ENCODE data around the gene FBXW2.

The FBXW2 gene

GRCh38 chr9:120740132-120740531 is 53.1 kb downstream of the FBXW2 start:
- no peak overlapping the region for H4K8ac ChIP-seq (ENCODE audit: low read depth, low read length)
- no peak overlapping the region for H3K4me2 ChIP-seq (ENCODE audit: insufficient read depth, low read length, poor library complexity, severe bottlenecking)
- no peak overlapping the region for H2AK5ac ChIP-seq (ENCODE audit: low read depth, low read length)
- no peak overlapping the region for H2BK15ac ChIP-seq (ENCODE audit: low read length)
- H3K23ac ChIP-seq (ENCODE audit: low read depth, low read length, poor library complexity), result no peak overlapping the region
- H3K79me1 ChIP-seq (ENCODE audit: low read depth, low read length), result no peaks in the 10 kb centered on the region
- no peaks in the 10 kb centered on the region for H3K9me3 ChIP-seq (replicated peaks in 1 of 2; ENCODE audit: control insufficient read depth in 2 of 2, insufficient read depth in 1 of 2, low read depth in 1 of 2, low read length in 2 of 2)
- DNase-seq (ENCODE audit: low spot score), result no peak
- no peak overlapping the region for H3K18ac ChIP-seq (ENCODE audit: low read length)
- H3K27ac ChIP-seq (replicated peaks; ENCODE audit: low read length), result no peak overlapping the region
- H3K36me3 ChIP-seq (replicated peaks in 1 of 2; ENCODE audit: control insufficient read depth in 2 of 2, insufficient read depth in 2 of 2, low read length in 2 of 2), result no peaks in the 10 kb centered on the region
- no peak overlapping the region for H3K9ac ChIP-seq (ENCODE audit: low read depth, low read length, poor library complexity)
- no peak overlapping the region for H2BK120ac ChIP-seq (ENCODE audit: low read depth, low read length)
- H2AFZ ChIP-seq (ENCODE audit: low read length), result no peak overlapping the region
- H3K27me3 ChIP-seq (ENCODE audit: control insufficient read depth in 3 of 3, insufficient read depth in 3 of 3, low read depth in 1 of 3, low read length in 3 of 3), result no peaks in the 10 kb centered on the region
- peaks cover 0 to 3% of the 10 kb centered on the region in 2 donors for H3K4me1 ChIP-seq (ENCODE audit: control insufficient read depth in 2 of 2, insufficient read depth in 1 of 2, low read depth in 1 of 2, low read length in 2 of 2)
- H3K14ac ChIP-seq (ENCODE audit: low read length), result no peak overlapping the region
- no peak overlapping the region for H2BK5ac ChIP-seq (ENCODE audit: low read length)
- H2BK12ac ChIP-seq (ENCODE audit: low read length), result no peak overlapping the region
- H3K4ac ChIP-seq (ENCODE audit: low read length), result no peak overlapping the region
- no peak overlapping the region for H3K4me3 ChIP-seq (ENCODE audit: low read length in 2 of 2)
- no peak overlapping the region for H4K91ac ChIP-seq (ENCODE audit: low read depth, low read length, poor library complexity)

GRCh38 chr9:120737416-120738165 is 55.6 kb downstream of the FBXW2 start:
- H3K23ac ChIP-seq (ENCODE audit: low read depth, low read length, poor library complexity), result no peak overlapping the region
- no CpG with 5 or more reads among the region's 5 CpGs for WGBS, 2 donors (ENCODE audit: extremely low coverage in 2 of 2, insufficient read length in 2 of 2, insufficient replicate concordance in 1 of 2)
- no peak overlapping the region for H3K4ac ChIP-seq (ENCODE audit: low read length)
- H3K4me1 ChIP-seq (ENCODE audit: control insufficient read depth in 2 of 2, insufficient read depth in 1 of 2, low read depth in 1 of 2, low read length in 2 of 2), result peaks cover 2 to 4% of the 10 kb centered on the region in 2 donors
- DNase-seq (ENCODE audit: low spot score), result no peak
- no peaks in the 10 kb centered on the region for H3K9me3 ChIP-seq (replicated peaks in 1 of 2; ENCODE audit: control insufficient read depth in 2 of 2, insufficient read depth in 1 of 2, low read depth in 1 of 2, low read length in 2 of 2)
- H3K79me1 ChIP-seq (ENCODE audit: low read depth, low read length), result no peaks in the 10 kb centered on the region
- H3K4me3 ChIP-seq (ENCODE audit: low read length in 2 of 2), result no peak overlapping the region
- no peak overlapping the region for H3K14ac ChIP-seq (ENCODE audit: low read length)
- H3K9ac ChIP-seq (ENCODE audit: low read depth, low read length, poor library complexity), result no peak overlapping the region
- H2BK120ac ChIP-seq (ENCODE audit: low read depth, low read length), result no peak overlapping the region
- no peak overlapping the region for H4K91ac ChIP-seq (ENCODE audit: low read depth, low read length, poor library complexity)
- no peak overlapping the region for H2AFZ ChIP-seq (ENCODE audit: low read length)
- no peaks in the 10 kb centered on the region for H3K36me3 ChIP-seq (replicated peaks in 1 of 2; ENCODE audit: control insufficient read depth in 2 of 2, insufficient read depth in 2 of 2, low read length in 2 of 2)
- H3K27me3 ChIP-seq (ENCODE audit: control insufficient read depth in 3 of 3, insufficient read depth in 3 of 3, low read depth in 1 of 3, low read length in 3 of 3), result no peaks in the 10 kb centered on the region
- H2AK5ac ChIP-seq (ENCODE audit: low read depth, low read length), result no peak overlapping the region
- H2BK15ac ChIP-seq (ENCODE audit: low read length), result no peak overlapping the region
- no peak overlapping the region for H3K27ac ChIP-seq (replicated peaks; ENCODE audit: low read length)
- no peak overlapping the region for H3K18ac ChIP-seq (ENCODE audit: low read length)
- no peak overlapping the region for H2BK12ac ChIP-seq (ENCODE audit: low read length)
- no peak overlapping the region for H4K8ac ChIP-seq (ENCODE audit: low read depth, low read length)
- H2BK5ac ChIP-seq (ENCODE audit: low read length), result no peak overlapping the region
- H3K4me2 ChIP-seq (ENCODE audit: insufficient read depth, low read length, poor library complexity, severe bottlenecking), result no peak overlapping the region

- H3K4me2 ChIP-seq (ENCODE audit: insufficient read depth, low read length, poor library complexity, severe bottlenecking), result no peak overlapping the region
- no peak overlapping the region for H2BK120ac ChIP-seq (ENCODE audit: low read depth, low read length)
- H2BK5ac ChIP-seq (ENCODE audit: low read length), result no peak overlapping the region
- no peak overlapping the region for H3K9ac ChIP-seq (ENCODE audit: low read depth, low read length, poor library complexity)
- H3K4ac ChIP-seq (ENCODE audit: low read length), result no peak overlapping the region
- H4K91ac ChIP-seq (ENCODE audit: low read depth, low read length, poor library complexity), result no peak overlapping the region
- WGBS, 2 donors (ENCODE audit: extremely low coverage in 2 of 2, insufficient read length in 2 of 2, insufficient replicate concordance in 1 of 2), result no CpG with 5 or more reads among the region's 2 CpGs
- no peaks in the 10 kb centered on the region for H3K9me3 ChIP-seq (replicated peaks in 1 of 2; ENCODE audit: control insufficient read depth in 2 of 2, insufficient read depth in 1 of 2, low read depth in 1 of 2, low read length in 2 of 2)
- peaks cover 2 to 4% of the 10 kb centered on the region in 2 donors for H3K4me1 ChIP-seq (ENCODE audit: control insufficient read depth in 2 of 2, insufficient read depth in 1 of 2, low read depth in 1 of 2, low read length in 2 of 2)
- no peak overlapping the region for H2AFZ ChIP-seq (ENCODE audit: low read length)
- H3K4me3 ChIP-seq (ENCODE audit: low read length in 2 of 2), result no peak overlapping the region
- H3K36me3 ChIP-seq (replicated peaks in 1 of 2; ENCODE audit: control insufficient read depth in 2 of 2, insufficient read depth in 2 of 2, low read length in 2 of 2), result no peaks in the 10 kb centered on the region
- no peak overlapping the region for H3K18ac ChIP-seq (ENCODE audit: low read length)
- no peak overlapping the region for H2AK5ac ChIP-seq (ENCODE audit: low read depth, low read length)
- no peak overlapping the region for H3K27ac ChIP-seq (replicated peaks; ENCODE audit: low read length)
- no peak overlapping the region for H2BK12ac ChIP-seq (ENCODE audit: low read length)
- H2BK15ac ChIP-seq (ENCODE audit: low read length), result no peak overlapping the region
- H4K8ac ChIP-seq (ENCODE audit: low read depth, low read length), result no peak overlapping the region
- H3K79me1 ChIP-seq (ENCODE audit: low read depth, low read length), result no peaks in the 10 kb centered on the region
- DNase-seq (ENCODE audit: low spot score), result no peak
- H3K14ac ChIP-seq (ENCODE audit: low read length), result no peak overlapping the region
- H3K23ac ChIP-seq (ENCODE audit: low read depth, low read length, poor library complexity), result no peak overlapping the region
- H3K27me3 ChIP-seq (ENCODE audit: control insufficient read depth in 3 of 3, insufficient read depth in 3 of 3, low read depth in 1 of 3, low read length in 3 of 3), result no peaks in the 10 kb centered on the region
Observed at GRCh38 chr9:120736881-120737280, 56.3 kb downstream of the FBXW2 start.

GRCh38 chr9:120735415-120736126 is 57.6 kb downstream of the FBXW2 start:
- Histone ChIP-seq H3K4me1 (ENCODE audit: control insufficient read depth in 2 of 2, insufficient read depth in 1 of 2, low read depth in 1 of 2, low read length in 2 of 2) (peaks cover 9 to 11% of the 10 kb centered on the region in 2 donors), H3K36me3 (replicated peaks in 1 of 2; ENCODE audit: control insufficient read depth in 2 of 2, insufficient read depth in 2 of 2, low read length in 2 of 2) (no peaks in the 10 kb centered on the region), H4K91ac (ENCODE audit: low read depth, low read length, poor library complexity) (no peak overlapping the region), H3K79me1 (ENCODE audit: low read depth, low read length) (no peaks in the 10 kb centered on the region), H3K4me3 (ENCODE audit: low read length in 2 of 2) (no peak overlapping the region), H3K4me2 (ENCODE audit: insufficient read depth, low read length, poor library complexity, severe bottlenecking) (no peak overlapping the region), H3K27me3 (ENCODE audit: control insufficient read depth in 3 of 3, insufficient read depth in 3 of 3, low read depth in 1 of 3, low read length in 3 of 3) (no peaks in the 10 kb centered on the region), H3K18ac (ENCODE audit: low read length) (no peak overlapping the region), H2BK5ac (ENCODE audit: low read length) (no peak overlapping the region), H3K23ac (ENCODE audit: low read depth, low read length, poor library complexity) (no peak overlapping the region), H3K4ac (ENCODE audit: low read length) (no peak overlapping the region), H2BK15ac (ENCODE audit: low read length) (no peak overlapping the region), H3K9ac (ENCODE audit: low read depth, low read length, poor library complexity) (no peak overlapping the region), H2AFZ (ENCODE audit: low read length) (no peak overlapping the region), H3K27ac (replicated peaks; ENCODE audit: low read length) (no peak overlapping the region), H3K14ac (ENCODE audit: low read length) (no peak overlapping the region), H2BK120ac (ENCODE audit: low read depth, low read length) (no peak overlapping the region), H4K8ac (ENCODE audit: low read depth, low read length) (no peak overlapping the region), H2AK5ac (ENCODE audit: low read depth, low read length) (no peak overlapping the region), H2BK12ac (ENCODE audit: low read length) (no peak overlapping the region), H3K9me3 (replicated peaks in 1 of 2; ENCODE audit: control insufficient read depth in 2 of 2, insufficient read depth in 1 of 2, low read depth in 1 of 2, low read length in 2 of 2) (no peaks in the 10 kb centered on the region)
- WGBS, 2 donors (ENCODE audit: extremely low coverage in 2 of 2, insufficient read length in 2 of 2, insufficient replicate concordance in 1 of 2), result no CpG with 5 or more reads among the region's 3 CpGs
- no peak for DNase-seq (ENCODE audit: low spot score)
